ENCODE data around the gene CCNT1. TPM values are rescaled to one million over a fixed set of nuclear protein-coding genes. Genes with fewer than 3 reads are reported as not detected.
A peak's percentile ranks its signal among the peaks of the same experiment; 100 is the strongest.
"Not testable (repeated sequence)": the region's sequence is repeated elsewhere in the genome, so short reads cannot be mapped to it uniquely, and the experiment has no call there.

Gene CCNT1
- total and polyA plus RNA-seq, 2 of the 4 experiments (the other 2 are of a cell fraction): 9.0 to 74.0 TPM

DNA sequence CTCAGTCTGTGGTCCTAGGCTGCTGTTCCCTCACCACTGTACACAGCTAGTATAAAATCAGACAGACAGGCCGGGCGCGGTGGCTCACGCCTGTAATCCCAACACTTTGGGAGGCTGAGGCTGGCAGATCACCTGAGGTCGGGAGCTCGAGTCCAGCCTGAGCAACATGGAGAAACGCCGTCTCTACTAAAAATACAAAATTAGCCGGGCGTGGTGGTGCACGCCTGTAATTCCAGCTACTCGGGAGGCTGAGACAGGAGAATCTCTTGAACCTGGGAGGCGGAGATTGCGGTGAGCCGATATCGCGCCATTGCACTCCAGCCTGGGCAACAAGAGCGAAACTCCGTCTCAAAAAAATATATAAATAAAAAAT lies 34.0 kb downstream of the CCNT1 start:
- H3K27me3 ChIP-seq (ENCODE audit: control insufficient read depth, insufficient read depth, low read length); H3K14ac ChIP-seq (replicated peaks; ENCODE audit: low read depth, low read length); H3K27ac ChIP-seq (ENCODE audit: insufficient read depth, low read length); H4K91ac ChIP-seq (ENCODE audit: insufficient read depth, low read depth, low read length); in situ Hi-C loops (cut with MboI; ENCODE audit: low sequenced_read_pairs); H3K56ac ChIP-seq (ENCODE audit: extremely low read depth, insufficient read depth, low read length); H4K5ac ChIP-seq (ENCODE audit: low read depth, low read length); DNase-seq; BruUV-seq (replicated peaks); H3K9ac ChIP-seq (ENCODE audit: low read depth, low read length); H3K18ac ChIP-seq (ENCODE audit: low read depth, low read length); H2BK20ac ChIP-seq (ENCODE audit: low read depth, low read length); H2BK15ac ChIP-seq (ENCODE audit: low read depth, low read length); H2BK5ac ChIP-seq (ENCODE audit: low read depth, low read length, poor library complexity, severe bottlenecking); dilution Hi-C loops (cut with HindIII; ENCODE audit: low sequenced_read_pairs, unreplicated experiment); H3K23ac ChIP-seq (ENCODE audit: low read depth, low read length); H2AK9ac ChIP-seq (replicated peaks; ENCODE audit: low read depth, low read length, poor library complexity); H3K9me3 ChIP-seq (ENCODE audit: control insufficient read depth, insufficient read depth, low read length); H2BK120ac ChIP-seq (ENCODE audit: low read depth, low read length); H2AK5ac ChIP-seq (ENCODE audit: low read depth, low read length); H3K4me1 ChIP-seq (ENCODE audit: control insufficient read depth, insufficient read depth, low read length): not testable (repeated sequence)
- Histone ChIP-seq H2AFZ (replicated peaks; ENCODE audit: low read length, poor library complexity) (peak overlapping the region; percentile 90), H3K9me1 (ENCODE audit: insufficient read depth, low read length) (peaks cover 11% of the 10 kb centered on the region), H4K8ac (ENCODE audit: low read depth in 2 of 2, low read length in 2 of 2) (peak overlapping the region in 1 of 2 experiments; percentile 74; a peak in 1 of 4 replicates), H3K4ac (ENCODE audit: low read depth, low read length) (peak overlapping the region; percentile 34; the same call in 1 of the 2 replicates), H3K4me3 (ENCODE audit: insufficient read depth, low read depth, low read length) (peak overlapping the region; percentile 69), H4K20me1 (ENCODE audit: insufficient read depth, low read length) (peaks cover 39% of the 10 kb centered on the region), H3K79me1 (ENCODE audit: low read depth in 1 of 2, low read length in 2 of 2) (peaks cover 16 to 30% of the 10 kb centered on the region in 2 experiments; a peak in 3 of 4 replicates), H3K4me2 (ENCODE audit: low read depth, low read length) (peak overlapping the region; percentile 63), H3K36me3 (ENCODE audit: control insufficient read depth, insufficient read depth, low read length) (peaks cover 14% of the 10 kb centered on the region)
- CTCF ChIA-PET: interaction anchor here (0.7 to 0.8 kb wide), 3 partner anchors 9 to 54 kb away, joined by 3 read pairs; no protein-coding TSS in a partner anchor
- POLR2A ChIA-PET (ENCODE audit: unreplicated experiment): interaction anchor here (0.6 to 1.0 kb wide), 2 partner anchors 9 to 123 kb away, joined by 3 to 17 read pairs; no protein-coding TSS in a partner anchor
- intact Hi-C loops (cut with micrococcal nuclease): loop anchor here (5.0 kb wide), 1 partner anchor 115 kb away; no protein-coding TSS in a partner anchor
- whole genome bisulfite sequencing, 2 experiments (ENCODE audit: extremely low coverage in 2 of 2, insufficient read length in 1 of 2): 0% methylated on average over 3 of the region's 19 CpGs; no CpG with 5 or more reads in 1 of the 2 experiments
- ATAC-seq (ENCODE audit: low read depth): peak; percentile 1; the same call in 1 of the 2 replicates
